Measurements from ENCODE around the gene POU2AF3.

- TF ChIP-seq EZH2 (IDR thresholded peaks at IDR 0.05; ENCODE audit: low read length) = no peak
- TF ChIP-seq CTCF (optimal IDR thresholded peaks at IDR 0.05 in 1 of 3, IDR thresholded peaks at IDR 0.05 in 1 of 3, conservative IDR thresholded peaks at IDR 0.05 in 1 of 3; ENCODE audit: extremely low read depth in 1 of 3, insufficient read depth in 2 of 3, low read length in 3 of 3) = no peak
Observed at GRCh38 chr11:111354601-111354891, 56.2 kb downstream of the POU2AF3 start.

All from keratinocyte (primary cell).